ENCODE measurements around the gene TMEM156.

TMEM156 gene

GRCh38 chr4:39053983-39054382, 21.8 kb upstream of the TMEM156 start:
- H3F3A ChIP-seq (ENCODE audit: insufficient read depth) = no peaks in the 10 kb centered on the region; the same call in none of the 2 replicates
- H3K79me2 ChIP-seq (ENCODE audit: insufficient read depth, low read length) = peaks cover 55% of the 10 kb centered on the region
- H2AFZ ChIP-seq (ENCODE audit: low read depth, low read length, severe bottlenecking) = no peak overlapping the region
- TF ChIP-seq CTCF (IDR thresholded peaks at IDR 0.05; ENCODE audit: insufficient read depth, low read length, poor library complexity, severe bottlenecking) (no peak), EZH2phosphoT487 (conservative IDR thresholded peaks at IDR 0.05; ENCODE audit: low read length) (no peak)
- no peak overlapping the region for H3K4me2 ChIP-seq (ENCODE audit: low read depth, low read length, poor library complexity, severe bottlenecking)
- H3K27ac ChIP-seq (ENCODE audit: low read depth, low read length) = no peak overlapping the region
- H3K9ac ChIP-seq (ENCODE audit: low read length) = no peak overlapping the region
- H3K9me2 ChIP-seq (replicated peaks; ENCODE audit: insufficient read depth, low read length) = no peaks in the 10 kb centered on the region
- H3K9me3 ChIP-seq (ENCODE audit: insufficient read depth, low read length) = no peaks in the 10 kb centered on the region
- H4K20me1 ChIP-seq (ENCODE audit: low read depth, low read length) = peaks cover 7% of the 10 kb centered on the region
- no peaks in the 10 kb centered on the region for H3K27me3 ChIP-seq (ENCODE audit: low read length)
- H3K4me3 ChIP-seq (ENCODE audit: insufficient read depth, low read length, poor library complexity, severe bottlenecking) = no peak overlapping the region
- no peaks in the 10 kb centered on the region for H3K36me3 ChIP-seq (ENCODE audit: low read length)

GRCh38 chr4:39051492-39051891, 19.3 kb upstream of the TMEM156 start:
- Histone ChIP-seq H3K9ac (ENCODE audit: low read length) (no peak overlapping the region), H3K9me2 (replicated peaks; ENCODE audit: insufficient read depth, low read length) (no peaks in the 10 kb centered on the region), H3F3A (ENCODE audit: insufficient read depth) (peaks cover 3% of the 10 kb centered on the region), H4K20me1 (ENCODE audit: low read depth, low read length) (peaks cover 4% of the 10 kb centered on the region; the same call in 1 of the 2 replicates), H3K27me3 (ENCODE audit: low read length) (no peaks in the 10 kb centered on the region), H3K4me2 (ENCODE audit: low read depth, low read length, poor library complexity, severe bottlenecking) (no peak overlapping the region), H3K9me3 (ENCODE audit: insufficient read depth, low read length) (no peaks in the 10 kb centered on the region), H2AFZ (ENCODE audit: low read depth, low read length, severe bottlenecking) (no peak overlapping the region), H3K36me3 (ENCODE audit: low read length) (no peaks in the 10 kb centered on the region), H3K79me2 (ENCODE audit: insufficient read depth, low read length) (peaks cover 45% of the 10 kb centered on the region), H3K27ac (ENCODE audit: low read depth, low read length) (no peak overlapping the region), H3K4me3 (ENCODE audit: insufficient read depth, low read length, poor library complexity, severe bottlenecking) (no peak overlapping the region)
- TF ChIP-seq CTCF (IDR thresholded peaks at IDR 0.05; ENCODE audit: insufficient read depth, low read length, poor library complexity, severe bottlenecking) (no peak), EZH2phosphoT487 (conservative IDR thresholded peaks at IDR 0.05; ENCODE audit: low read length) (no peak)

GRCh38 chr4:39050590-39050989, 18.4 kb upstream of the TMEM156 start:
- H3K27ac ChIP-seq (ENCODE audit: low read depth, low read length) = no peak overlapping the region
- peaks cover 47% of the 10 kb centered on the region for H3K79me2 ChIP-seq (ENCODE audit: insufficient read depth, low read length)
- peaks cover 12% of the 10 kb centered on the region for H3F3A ChIP-seq (ENCODE audit: insufficient read depth)
- H3K4me2 ChIP-seq (ENCODE audit: low read depth, low read length, poor library complexity, severe bottlenecking) = no peak overlapping the region
- no peak overlapping the region for H3K9ac ChIP-seq (ENCODE audit: low read length)
- H2AFZ ChIP-seq (ENCODE audit: low read depth, low read length, severe bottlenecking) = no peak overlapping the region
- peaks cover 4% of the 10 kb centered on the region; the same call in 1 of the 2 replicates for H4K20me1 ChIP-seq (ENCODE audit: low read depth, low read length)
- TF ChIP-seq CTCF (IDR thresholded peaks at IDR 0.05; ENCODE audit: insufficient read depth, low read length, poor library complexity, severe bottlenecking) (no peak), EZH2phosphoT487 (conservative IDR thresholded peaks at IDR 0.05; ENCODE audit: low read length) (no peak)
- no peaks in the 10 kb centered on the region for H3K27me3 ChIP-seq (ENCODE audit: low read length)
- no peaks in the 10 kb centered on the region for H3K9me2 ChIP-seq (replicated peaks; ENCODE audit: insufficient read depth, low read length)
- H3K36me3 ChIP-seq (ENCODE audit: low read length) = no peaks in the 10 kb centered on the region
- H3K4me3 ChIP-seq (ENCODE audit: insufficient read depth, low read length, poor library complexity, severe bottlenecking) = no peak overlapping the region
- H3K9me3 ChIP-seq (ENCODE audit: insufficient read depth, low read length) = no peaks in the 10 kb centered on the region

All from SU-DHL-6 (cell line).